Erythroblast (primary cell): ENCODE measurements around the gene PTPRT.

Experiments used
- GATA1 ChIP-seq: IDR thresholded peaks from 2 replicates; pipeline ENCODE4 v1.6.1; 2011; ENCODE audit warnings: low read depth, mild to moderate bottlenecking, control low read depth, low read length, moderate library complexity
- POLR2A ChIP-seq: IDR thresholded peaks from 2 replicates; pipeline ENCODE4 v1.6.1; 2011; ENCODE audit warnings: mild to moderate bottlenecking, low read length

GRCh38 chr20:42254673-42255072 lies 935.0 kb downstream of the PTPRT start:
- TF ChIP-seq POLR2A: no peak
- no peak for TF ChIP-seq GATA1
